Loucy (cell line): ENCODE results near the gene UBE2J1.
"Not testable (repeated sequence)": the region's sequence is repeated elsewhere in the genome, so short reads cannot be mapped to it uniquely, and the experiment has no call there.

Experiments used
- H2AFZ ChIP-seq: fragments of 200-600 bp; sonication (generic); 2 replicates; pipeline ENCODE4 v1.6.0; 2016; ENCODE audit warnings: antibody characterized with exemption, mild to moderate bottlenecking, low read length, moderate library complexity
- H3F3A ChIP-seq: fragments of 200-600 bp; 2 replicates; pipeline ENCODE4 v1.6.0; 2016; ENCODE audit warnings: antibody characterized with exemption, low read depth, mild to moderate bottlenecking
- H3K27me3 ChIP-seq: fragments of 200-600 bp; sonication (generic); 2 replicates; pipeline ENCODE4 v1.6.1; 2014; ENCODE audit warnings: low read length, mild to moderate bottlenecking; ENCODE audit not compliant: insufficient read depth, poor library complexity, severe bottlenecking
- H3K36me3 ChIP-seq: fragments of 200-600 bp; sonication (generic); 2 replicates; pipeline ENCODE4 v1.6.1; 2016; ENCODE audit warnings: low read length; ENCODE audit not compliant: insufficient read depth
- H3K4me1 ChIP-seq: fragments of 200-600 bp; sonication (generic); 2 replicates; pipeline ENCODE4 v1.5.1; 2014; ENCODE audit warnings: low read length, mild to moderate bottlenecking; ENCODE audit not compliant: insufficient read depth, poor library complexity, severe bottlenecking
- H3K4me2 ChIP-seq: fragments of 200-600 bp; sonication (generic); 2 replicates; pipeline ENCODE4 v1.6.0; 2014; ENCODE audit warnings: antibody characterized with exemption, low read length, low read depth, mild to moderate bottlenecking; ENCODE audit not compliant: poor library complexity, severe bottlenecking
- H3K4me3 ChIP-seq: fragments of 200-600 bp; sonication (generic); 2 replicates; pipeline ENCODE4 v1.5.1; 2014; ENCODE audit warnings: low read length, mild to moderate bottlenecking, mixed read lengths; ENCODE audit not compliant: poor library complexity, severe bottlenecking
- H3K79me2 ChIP-seq: fragments of 200-600 bp; sonication (generic); 2 replicates; pipeline ENCODE4 v1.6.1; 2014; ENCODE audit warnings: low read length; ENCODE audit not compliant: insufficient read depth
- H3K9ac ChIP-seq: fragments of 200-600 bp; sonication (generic); 2 replicates; pipeline ENCODE4 v1.6.0; 2014; ENCODE audit warnings: mild to moderate bottlenecking, low read depth, low read length, moderate library complexity; ENCODE audit not compliant: poor library complexity, severe bottlenecking
- H3K9me2 ChIP-seq: fragments of 200-600 bp; sonication (generic); replicated peaks from 2 replicates; pipeline ENCODE4 v1.6.1; 2016; ENCODE audit warnings: low read depth, low read length, mixed read lengths
- H3K9me3 ChIP-seq: fragments of 200-600 bp; sonication (generic); 2 replicates; pipeline ENCODE4 v1.6.1; 2014; ENCODE audit warnings: mild to moderate bottlenecking, antibody characterized with exemption, low read length, low read depth; ENCODE audit not compliant: insufficient read depth
- H4K20me1 ChIP-seq: fragments of 200-600 bp; sonication (generic); 2 replicates; pipeline ENCODE4 v1.6.0; 2014; ENCODE audit warnings: antibody characterized with exemption, low read length, mild to moderate bottlenecking; ENCODE audit not compliant: insufficient read depth, poor library complexity, severe bottlenecking
- CTCF ChIP-seq: fragments of 200-600 bp; sonication (generic); conservative IDR thresholded peaks from 2 replicates; pipeline ENCODE4 v1.5.1; 2014; ENCODE audit warnings: mild to moderate bottlenecking, antibody characterized with exemption, low read length
- EZH2phosphoT487 ChIP-seq: fragments of 200-600 bp; IDR thresholded peaks from 2 replicates; pipeline ENCODE4 v1.6.1; 2018; ENCODE audit warnings: antibody characterized with exemption, mild to moderate bottlenecking, moderate library complexity, borderline replicate concordance

Gene UBE2J1

GRCh38 chr6:89308525-89309395 is 43.8 kb downstream of the UBE2J1 start:
- Histone ChIP-seq H3K4me2 (no peak overlapping the region), H3K9me2 (no peaks in the 10 kb centered on the region), H3F3A (no peaks in the 10 kb centered on the region), H3K4me1 (no peaks in the 10 kb centered on the region), H3K9me3 (no peaks in the 10 kb centered on the region), H3K36me3 (no peaks in the 10 kb centered on the region), H3K27me3 (no peaks in the 10 kb centered on the region), H3K79me2 (no peaks in the 10 kb centered on the region), H3K4me3 (no peak overlapping the region), H4K20me1 (no peaks in the 10 kb centered on the region), H3K9ac (no peak overlapping the region), H2AFZ (no peak overlapping the region)
- no peak for TF ChIP-seq EZH2phosphoT487
- TF ChIP-seq CTCF: no peak

GRCh38 chr6:89304517-89304916 is 48.0 kb downstream of the UBE2J1 start:
- H3K4me1 ChIP-seq, H3K36me3 ChIP-seq, H3K9ac ChIP-seq, H3K4me2 ChIP-seq, H3K27me3 ChIP-seq, H3K4me3 ChIP-seq, H3F3A ChIP-seq, H3K79me2 ChIP-seq, H4K20me1 ChIP-seq, H2AFZ ChIP-seq, H3K9me2 ChIP-seq, H3K9me3 ChIP-seq: not testable (repeated sequence)

GRCh38 chr6:89302936-89303335 is 49.6 kb downstream of the UBE2J1 start:
- TF ChIP-seq EZH2phosphoT487: no peak
- 0 out of 2 replicates have a peak, but pooled peaks have one; percentile 21 for TF ChIP-seq CTCF
- no peaks in the 10 kb centered on the region for H3K79me2 ChIP-seq

More at GRCh38 chr6:89302936-89303335, 49.6 kb downstream of the UBE2J1 start:
- no peaks in the 10 kb centered on the region for H4K20me1 ChIP-seq
- no peak overlapping the region for H2AFZ ChIP-seq
- no peaks in the 10 kb centered on the region for H3F3A ChIP-seq
- no peaks in the 10 kb centered on the region for H3K36me3 ChIP-seq
- no peak overlapping the region for H3K4me2 ChIP-seq
- H3K9me2 ChIP-seq: no peaks in the 10 kb centered on the region
- H3K9ac ChIP-seq: no peak overlapping the region
- no peaks in the 10 kb centered on the region for H3K9me3 ChIP-seq
- H3K4me3 ChIP-seq: no peak overlapping the region
- H3K27me3 ChIP-seq: no peaks in the 10 kb centered on the region
- peaks cover 4% of the 10 kb centered on the region for H3K4me1 ChIP-seq
